HG02852 (cell line): Measurements from ENCODE around the gene GOLGA6L10.
"Not testable (repeated sequence)": the region's sequence is repeated elsewhere in the genome, so short reads cannot be mapped to it uniquely, and the experiment has no call there.

Experiments
- ATAC-seq: cut with Tn5 transposase; IDR thresholded peaks from one replicate; pipeline ENCODE4 v1.9.1; 2021; ENCODE audit warnings: mild to moderate bottlenecking, moderate library complexity; ENCODE audit not compliant: unreplicated experiment

GOLGA6L10 gene

DNA sequence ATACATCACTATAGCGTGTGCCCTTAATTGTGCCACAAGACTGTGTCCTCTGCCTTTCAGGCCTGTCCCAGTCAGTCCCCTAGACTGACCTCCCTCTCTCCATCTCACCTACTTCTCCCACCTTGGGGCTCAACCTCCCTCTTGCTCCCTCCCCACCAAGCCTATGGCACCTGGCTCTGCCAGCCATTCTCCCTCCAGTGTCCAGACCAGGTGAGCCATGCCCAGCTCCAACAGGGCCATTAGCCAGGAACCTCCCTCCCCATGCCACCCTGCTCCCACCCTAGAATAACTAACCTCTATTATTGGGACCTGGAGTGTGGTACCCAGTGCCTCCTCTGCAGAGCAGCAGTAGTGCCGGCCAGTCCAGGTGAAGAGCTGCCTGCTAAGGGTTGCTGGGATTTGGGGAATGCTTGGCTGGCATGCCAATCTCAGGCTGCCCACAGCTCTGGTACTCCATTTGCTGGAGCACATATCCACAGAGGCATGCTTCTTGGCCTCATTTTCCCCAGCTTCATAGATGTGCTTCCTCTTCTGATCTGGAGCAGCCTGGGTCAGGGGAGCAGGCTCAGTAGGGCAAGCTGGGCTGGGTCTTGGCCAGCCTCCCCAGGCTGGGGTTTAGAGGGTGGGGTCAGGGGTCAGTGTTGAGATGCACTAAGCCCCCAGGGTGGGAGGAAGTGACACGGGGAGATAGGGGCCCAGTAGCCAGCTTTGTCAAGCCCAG is 47.8 kb downstream of the GOLGA6L10 start:
- ATAC-seq: no peak

DNA sequence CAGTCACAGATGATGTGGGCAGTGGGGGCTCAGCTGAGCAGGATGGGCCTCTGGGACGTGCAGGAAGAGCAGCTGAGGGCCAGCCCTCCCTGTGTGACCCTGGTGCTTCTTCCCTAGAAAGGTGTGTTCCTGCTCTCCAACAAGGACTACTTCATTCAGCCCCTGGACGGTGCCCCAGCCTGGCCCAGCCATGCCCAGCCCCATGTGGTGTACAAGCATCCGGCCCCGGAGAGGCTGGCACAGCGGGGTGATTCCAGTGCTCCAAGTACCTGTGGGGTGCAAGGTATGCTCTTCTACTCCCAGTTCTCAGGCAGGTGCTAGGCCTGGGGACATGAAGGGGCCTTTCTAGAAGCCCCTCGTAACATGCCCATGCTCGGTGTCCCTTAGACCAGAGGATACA is 48.4 kb downstream of the GOLGA6L10 start:
- ATAC-seq: no peak

DNA sequence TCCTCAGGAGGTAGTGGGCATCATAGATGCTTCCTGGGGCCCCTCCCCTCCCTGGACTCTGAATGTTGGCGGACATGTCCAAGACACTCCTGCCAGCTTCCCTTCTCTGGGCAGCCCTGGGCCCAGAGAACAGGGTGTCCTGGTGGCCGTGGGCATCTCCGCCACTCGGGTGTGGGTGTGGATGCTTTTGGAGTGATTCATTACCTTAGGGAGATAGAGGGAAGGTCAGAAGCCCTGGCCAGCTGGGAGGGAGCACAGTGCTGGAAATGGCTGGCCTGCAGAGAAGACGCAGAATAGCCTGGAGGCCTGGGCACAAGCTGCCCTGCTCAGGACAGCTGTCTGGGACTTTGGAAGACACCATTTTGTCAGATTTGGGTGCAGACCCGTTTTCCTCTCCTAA is 48.9 kb downstream of the GOLGA6L10 start:
- ATAC-seq: not testable (repeated sequence)

GRCh38 chr15:82299511-82299914 is 49.8 kb downstream of the GOLGA6L10 start:
- not testable (repeated sequence) for ATAC-seq

DNA sequence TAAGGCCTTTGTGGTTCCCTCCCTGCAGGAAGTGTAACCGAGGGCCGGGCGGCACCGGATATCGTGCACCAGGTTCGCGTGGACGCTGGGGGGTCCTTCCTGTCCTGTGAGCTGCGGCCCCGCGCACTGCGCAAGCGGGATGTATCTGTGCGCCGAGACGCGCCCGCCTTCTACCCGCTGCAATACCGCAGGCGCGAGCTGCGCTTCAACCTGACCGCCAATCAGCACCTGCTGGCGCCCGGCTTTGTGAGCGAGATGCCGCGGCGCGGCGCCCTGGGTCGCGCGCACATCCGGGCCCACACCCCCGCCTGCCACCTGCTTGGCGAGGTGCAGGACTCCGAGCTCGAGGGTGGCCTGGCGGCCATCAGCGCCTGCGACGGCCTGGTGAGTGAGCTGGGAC is 50.8 kb downstream of the GOLGA6L10 start:
- no peak for ATAC-seq

DNA sequence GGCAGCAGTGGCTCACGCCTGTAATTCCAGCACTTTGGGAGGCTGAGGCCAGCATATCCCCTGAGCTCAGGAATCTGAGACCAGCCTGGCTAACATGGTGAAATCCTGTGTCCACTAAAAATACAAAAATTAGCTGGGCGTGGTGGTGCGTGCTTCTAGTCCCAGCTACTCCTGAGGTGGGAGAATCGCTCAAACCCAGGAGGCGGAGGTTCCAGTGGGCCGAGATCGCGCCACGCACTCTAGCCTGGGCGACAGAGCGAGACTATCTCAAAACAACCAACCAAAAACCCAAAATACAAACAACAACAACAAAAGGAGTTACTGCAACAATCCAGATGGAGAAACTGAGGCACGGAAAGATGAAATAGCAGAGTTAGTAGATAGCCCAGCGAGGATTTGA is 51.2 kb downstream of the GOLGA6L10 start:
- ATAC-seq: no peak

DNA sequence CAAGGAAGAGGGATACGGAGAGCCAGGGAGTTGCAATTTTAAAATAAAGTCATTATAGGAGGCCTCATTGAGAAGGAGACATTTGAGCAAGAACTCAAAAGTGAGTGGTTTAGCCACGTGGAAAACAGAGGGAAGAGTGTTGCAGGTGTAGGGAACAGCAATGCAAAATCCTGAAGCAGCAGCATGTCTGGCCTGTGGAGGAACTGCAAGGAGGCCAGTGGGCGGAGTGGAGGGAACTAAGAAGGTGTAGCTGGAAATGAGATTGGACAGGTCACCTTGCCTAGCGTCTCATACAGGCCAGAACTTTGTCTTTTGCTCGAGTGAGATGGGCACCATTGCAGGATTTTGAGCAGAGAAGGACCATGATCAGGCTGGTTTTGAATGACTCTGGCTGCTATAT is 51.7 kb downstream of the GOLGA6L10 start:
- no peak for ATAC-seq

DNA sequence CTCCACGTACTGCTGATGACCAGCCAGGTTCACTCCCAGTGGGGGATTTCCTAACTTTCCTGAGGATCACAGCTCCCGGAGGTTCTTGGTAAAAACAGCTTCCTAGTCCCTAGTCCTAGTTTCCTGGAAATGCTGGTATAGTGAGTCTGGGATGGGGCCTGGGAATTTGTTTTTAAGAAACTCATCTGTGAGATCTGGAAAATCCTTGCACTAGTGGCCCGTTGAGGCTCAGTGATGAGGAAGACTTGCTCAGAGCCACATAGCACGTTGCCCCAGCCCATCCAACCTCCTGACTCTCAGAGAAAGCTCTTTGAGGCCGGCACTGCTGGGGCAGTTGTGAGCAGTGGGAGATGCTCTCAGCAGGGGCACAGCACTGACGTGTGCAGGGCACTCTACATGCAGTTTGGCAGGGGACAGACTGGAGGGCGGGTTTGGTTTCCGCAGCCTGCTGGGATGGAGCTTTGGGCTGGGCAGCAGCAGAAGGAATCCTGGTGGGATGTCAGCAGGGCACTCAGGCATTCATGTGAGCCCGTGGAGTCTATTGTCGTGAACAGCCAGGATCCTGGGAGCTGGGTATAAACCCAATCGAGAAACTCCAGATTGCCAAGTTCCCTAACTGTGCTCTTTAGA is 55.1 kb downstream of the GOLGA6L10 start:
- no peak for ATAC-seq

GRCh38 chr15:82292271-82292670 is 57.0 kb downstream of the GOLGA6L10 start:
- no peak for ATAC-seq
